H4 (cell line): ENCODE results near the gene PHLDA2. TPM values are rescaled to one million over a fixed set of nuclear protein-coding genes. Genes with fewer than 3 reads are reported as not detected.

Experiments used
- DNase-seq: peaks from one replicate; pipeline ENCODE4 v3.0.0-alpha.2; 2015; ENCODE audit warnings: low spot score
- total RNA-seq: library from RNA; depleted of rRNA; stranded (reverse); fragments of >200 nt; shearing (Covaris generic); gene quantifications from 2 replicates; pipeline ENCODE4 v1.2.3, GENCODE V29; 2014

PHLDA2 gene
- total RNA-seq, 1 experiment from 2014 or later: 11.7 TPM

GRCh38 chr11:2929950-2930703 is 907 bp upstream of the PHLDA2 start:
- DNase-seq: peak; percentile 58

DNA sequence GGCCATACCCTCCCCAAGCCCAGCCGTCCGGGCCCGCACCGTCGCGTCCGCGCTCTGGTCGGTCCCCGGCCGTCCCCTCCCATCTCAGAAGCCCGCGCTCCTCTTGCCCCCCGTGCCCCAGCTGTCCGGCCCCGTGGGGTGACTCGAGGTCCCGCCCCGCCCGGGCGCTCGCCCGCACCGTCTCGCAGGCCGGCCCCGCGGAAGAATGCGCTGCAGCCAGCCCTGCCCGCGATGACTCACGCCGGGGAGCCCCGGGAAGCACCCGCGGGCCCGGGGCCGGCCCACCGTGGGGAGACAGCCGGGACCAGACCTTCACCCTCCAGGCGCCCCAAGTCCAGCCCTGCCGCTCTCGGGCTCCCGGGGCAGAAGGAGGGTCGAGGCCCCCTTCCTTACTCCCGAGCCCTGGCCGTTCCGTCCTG is 320 bp upstream of the PHLDA2 start:
- DNase-seq: peak; percentile 69

DNA sequence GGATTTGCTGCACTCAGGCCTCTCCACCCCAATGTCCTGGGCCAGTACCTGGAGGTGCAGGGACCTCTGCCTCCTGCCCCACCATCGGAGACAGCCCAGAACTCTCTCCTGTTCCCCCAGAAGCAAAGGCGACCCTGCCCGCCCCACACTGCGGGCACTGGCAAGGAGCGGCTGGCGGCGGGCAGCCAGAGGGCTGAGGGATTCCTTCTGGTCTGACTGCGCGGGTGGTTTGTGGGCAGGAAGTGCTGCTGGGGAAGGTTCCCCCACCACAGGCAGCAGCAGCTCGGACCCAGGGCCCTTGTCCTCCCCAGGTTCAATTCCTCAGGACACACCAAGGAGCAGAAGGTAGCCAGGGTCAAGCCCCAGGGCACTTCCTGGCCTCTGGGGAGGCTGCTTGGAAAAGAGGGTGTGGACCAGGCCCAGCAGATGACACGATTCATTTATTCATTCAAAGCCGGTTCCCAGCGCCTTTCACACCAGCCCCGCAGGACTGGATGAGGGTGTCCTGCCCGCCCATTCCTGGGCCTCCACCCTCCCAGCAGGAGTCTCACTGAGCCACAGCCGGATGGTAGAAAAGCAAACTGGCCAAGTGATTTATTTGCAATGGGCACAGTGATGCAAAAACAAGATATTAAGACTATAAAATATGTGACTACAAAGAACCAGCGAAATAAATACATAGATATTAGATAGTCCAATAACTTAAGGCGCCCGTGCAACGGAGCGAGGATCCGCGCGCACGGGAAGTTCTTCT is 1.2 kb downstream of the PHLDA2 start:
- DNase-seq: peak; percentile 55

DNA sequence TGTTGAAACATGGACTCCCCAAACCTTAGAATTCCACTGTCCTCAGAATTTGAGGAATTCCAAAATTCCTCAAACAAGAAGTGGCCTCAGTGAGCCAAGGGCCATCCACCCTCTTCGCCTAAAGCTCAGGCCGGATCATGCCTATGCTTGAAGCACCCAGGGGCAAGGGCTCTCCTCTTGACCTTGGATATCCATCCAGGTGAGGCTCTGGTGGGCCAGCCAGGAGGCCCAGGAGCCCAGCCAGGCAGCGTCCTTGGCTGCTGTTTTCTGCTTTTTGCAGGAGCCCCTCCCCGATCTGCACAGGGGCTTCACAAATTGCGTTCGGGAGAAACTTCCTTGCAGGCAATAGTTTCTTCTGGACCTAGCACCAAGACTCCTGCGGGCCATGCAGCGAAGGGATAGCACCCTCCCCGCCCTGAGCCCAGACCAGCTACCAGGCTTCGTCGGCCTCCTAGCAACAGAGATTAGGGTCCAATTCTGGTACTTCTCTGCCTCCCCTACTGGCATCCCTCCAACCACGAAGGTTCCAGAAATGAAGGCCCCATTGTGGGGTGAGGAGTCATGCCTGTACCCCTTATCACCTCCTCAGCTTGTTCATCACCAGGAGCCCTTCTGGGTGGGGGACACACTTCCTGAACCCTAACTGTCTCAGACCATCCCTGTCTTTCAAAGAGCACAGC is 2.0 kb downstream of the PHLDA2 start:
- DNase-seq: no peak

DNA sequence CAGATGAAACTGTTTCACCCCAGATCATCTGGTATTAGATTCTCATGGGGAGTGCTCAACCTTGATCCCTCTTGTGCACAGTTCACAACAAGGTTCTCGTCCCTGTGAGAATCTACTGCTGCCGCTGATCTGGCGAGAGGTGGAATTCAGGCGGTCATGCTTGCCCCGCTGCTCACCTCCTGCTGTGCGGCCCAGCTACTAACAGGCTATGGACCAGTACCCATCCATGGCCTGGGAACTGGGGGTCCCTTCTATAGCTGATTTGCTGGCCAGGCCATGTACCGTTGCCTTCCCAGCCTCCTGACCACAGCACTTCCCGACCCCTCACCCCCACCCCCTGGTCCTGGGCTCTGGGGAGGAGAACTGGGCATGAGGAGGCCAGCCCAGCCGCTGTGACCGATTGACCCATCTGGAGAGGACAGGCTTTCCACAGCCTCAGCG is 2.6 kb downstream of the PHLDA2 start:
- DNase-seq: no peak

DNA sequence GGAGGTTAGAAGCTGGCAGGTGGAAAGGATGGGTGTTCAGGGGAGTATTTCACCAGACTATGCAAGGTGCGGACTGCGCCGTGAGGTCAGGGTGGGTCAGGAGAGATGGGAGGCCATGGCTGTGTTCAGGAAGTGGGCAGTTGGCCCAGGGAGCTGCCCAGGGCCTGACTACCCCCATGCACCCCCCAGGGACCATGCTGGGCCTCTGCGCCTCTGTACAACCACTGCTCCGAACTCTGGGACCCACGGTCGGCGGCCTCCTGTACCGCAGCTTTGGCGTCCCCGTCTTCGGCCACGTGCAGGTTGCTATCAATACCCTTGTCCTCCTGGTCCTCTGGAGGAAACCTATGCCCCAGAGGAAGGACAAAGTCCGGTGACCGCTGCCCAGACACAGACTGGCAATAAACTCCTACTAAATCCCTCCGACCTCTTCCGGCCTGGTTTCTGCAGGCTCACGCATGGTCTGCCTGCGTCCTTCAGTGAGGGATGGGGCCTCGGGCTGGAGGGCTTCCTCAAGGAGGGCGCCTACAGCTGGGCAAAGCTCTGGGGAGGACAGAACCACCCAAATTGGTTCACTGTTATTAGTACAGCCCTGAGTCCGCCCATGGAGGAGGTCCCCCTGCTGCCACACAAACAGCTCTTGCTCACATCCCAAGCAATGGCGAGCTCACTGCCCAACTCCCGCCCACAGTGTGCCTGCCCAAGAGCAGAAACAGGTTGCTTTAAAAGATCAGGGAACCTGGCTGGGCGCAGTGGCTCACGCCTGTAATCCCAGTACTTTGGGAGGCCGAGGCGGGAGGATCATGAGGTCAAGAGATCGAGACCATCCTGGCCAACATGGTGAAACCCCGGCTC is 4.2 kb downstream of the PHLDA2 start:
- no peak for DNase-seq

GRCh38 chr11:2924381-2924780 is 4.8 kb downstream of the PHLDA2 start:
- DNase-seq: peak; percentile 65

DNA sequence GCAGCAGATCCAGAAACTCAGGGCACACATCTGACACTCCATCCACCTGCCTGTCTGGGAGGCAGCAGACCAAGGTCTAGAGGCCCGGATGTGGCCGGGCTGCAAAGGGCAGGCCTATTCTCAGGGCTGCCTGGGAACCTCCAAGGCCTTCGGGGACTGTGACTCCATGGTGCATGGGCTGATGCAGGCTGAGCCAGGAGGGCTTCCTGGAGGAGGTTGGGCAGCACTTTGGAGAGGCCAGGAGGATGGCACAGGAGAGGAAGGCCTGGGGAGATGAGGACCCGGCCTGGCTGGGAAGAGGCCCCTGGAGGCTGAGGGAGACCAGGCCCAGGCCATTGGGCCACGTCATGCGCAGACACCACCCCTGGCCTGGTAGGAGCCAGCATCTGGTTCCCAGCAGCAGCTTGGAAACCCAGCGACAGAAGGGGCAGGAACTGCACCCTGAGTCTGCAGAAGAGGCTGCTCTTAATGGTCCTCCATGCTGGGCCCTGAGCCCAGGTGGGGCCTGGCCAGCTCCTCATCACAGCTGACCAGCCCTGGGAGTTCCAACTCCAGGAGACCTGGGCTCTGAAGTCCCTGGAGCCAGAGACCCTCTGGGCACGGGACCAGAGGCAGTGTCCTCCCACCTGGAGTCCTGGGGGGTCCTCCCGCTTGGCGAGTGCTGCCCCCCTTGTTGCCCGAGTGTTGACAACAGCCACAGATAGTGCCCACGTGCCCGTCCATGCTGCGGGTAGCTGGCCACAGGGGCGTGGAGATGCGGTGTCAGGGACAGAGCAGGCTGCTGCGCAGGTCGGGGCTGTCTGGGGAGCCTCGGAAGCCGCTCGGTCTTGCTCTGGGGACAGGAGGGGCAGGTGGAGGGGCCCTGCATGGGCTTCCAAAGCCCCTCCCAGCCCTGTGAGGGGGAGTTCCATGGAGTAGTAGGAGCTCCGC is 5.5 kb downstream of the PHLDA2 start:
- DNase-seq: no peak

GRCh38 chr11:2922655-2923054 is 6.6 kb downstream of the PHLDA2 start:
- no peak for DNase-seq

- no peak for DNase-seq
These were observed 7.3 kb downstream of the PHLDA2 start for GRCh38 chr11:2921742-2922493.

GRCh38 chr11:2921261-2921660 is 8.0 kb downstream of the PHLDA2 start:
- DNase-seq: no peak

GRCh38 chr11:2920343-2920742 is 8.9 kb downstream of the PHLDA2 start:
- DNase-seq: no peak

- DNase-seq: no peak
These were observed 9.4 kb downstream of the PHLDA2 start for GRCh38 chr11:2919837-2920236.

DNA sequence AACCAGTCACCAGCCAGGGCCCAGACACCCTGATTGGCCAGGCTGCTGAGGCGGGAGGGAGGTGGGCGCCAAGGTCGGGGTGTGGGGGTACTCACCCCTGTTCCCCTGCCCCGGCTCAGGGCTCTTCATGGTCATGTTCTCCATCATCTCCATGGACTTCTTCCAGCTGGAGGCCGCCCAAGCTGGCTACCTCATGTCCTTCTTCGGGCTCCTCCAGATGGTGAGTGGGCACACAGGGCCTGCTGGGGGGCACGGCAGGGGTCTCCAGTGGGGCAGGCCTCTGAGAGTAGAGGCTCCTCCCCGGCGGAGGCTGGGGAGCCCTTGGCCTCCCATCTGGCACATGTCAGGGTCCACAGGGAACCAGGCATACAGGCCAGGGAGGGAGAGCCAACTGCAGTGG is 10.0 kb downstream of the PHLDA2 start:
- no peak for DNase-seq

- no peak for DNase-seq
These were observed 11.3 kb downstream of the PHLDA2 start for GRCh38 chr11:2917842-2918490.

DNA sequence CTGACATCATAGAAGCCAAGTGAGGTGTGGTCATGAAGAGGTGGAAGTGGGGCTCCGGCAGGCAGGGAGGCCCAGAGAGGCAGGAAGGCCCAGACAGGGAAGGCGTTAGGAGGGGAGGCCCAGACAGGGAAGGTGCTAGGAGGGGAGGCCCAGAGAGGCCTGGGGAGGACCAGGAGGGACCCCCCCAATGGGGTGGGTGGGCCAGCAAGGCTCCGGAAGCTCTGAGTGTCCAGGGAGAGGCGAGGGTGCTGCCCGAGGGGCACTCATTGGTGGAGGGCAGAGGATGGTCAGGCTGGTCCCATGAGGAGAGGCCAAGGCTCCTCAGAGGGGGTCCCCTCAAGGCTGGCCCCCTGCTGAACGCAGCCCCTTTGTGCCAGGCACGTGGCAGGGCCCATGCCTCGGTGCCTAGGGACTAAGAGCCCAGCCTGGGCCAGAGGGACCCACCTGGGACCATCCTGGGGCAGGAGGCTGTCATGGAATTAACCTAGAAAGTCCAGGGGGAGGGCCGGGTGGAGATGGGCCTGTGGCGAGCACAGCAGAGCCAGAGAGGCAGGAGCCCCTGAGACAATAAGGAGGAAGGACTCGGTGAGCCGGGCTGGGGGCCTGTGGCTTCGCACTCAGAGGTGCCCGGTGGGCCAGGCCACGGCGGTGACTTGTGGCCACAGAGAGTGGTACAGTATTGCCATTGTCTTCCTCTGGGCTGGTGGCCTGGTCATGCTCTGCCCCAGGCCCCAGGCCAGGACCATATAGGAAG is 12.2 kb downstream of the PHLDA2 start:
- DNase-seq: no peak

GRCh38 chr11:2916114-2916891 is 12.9 kb downstream of the PHLDA2 start:
- no peak for DNase-seq

DNA sequence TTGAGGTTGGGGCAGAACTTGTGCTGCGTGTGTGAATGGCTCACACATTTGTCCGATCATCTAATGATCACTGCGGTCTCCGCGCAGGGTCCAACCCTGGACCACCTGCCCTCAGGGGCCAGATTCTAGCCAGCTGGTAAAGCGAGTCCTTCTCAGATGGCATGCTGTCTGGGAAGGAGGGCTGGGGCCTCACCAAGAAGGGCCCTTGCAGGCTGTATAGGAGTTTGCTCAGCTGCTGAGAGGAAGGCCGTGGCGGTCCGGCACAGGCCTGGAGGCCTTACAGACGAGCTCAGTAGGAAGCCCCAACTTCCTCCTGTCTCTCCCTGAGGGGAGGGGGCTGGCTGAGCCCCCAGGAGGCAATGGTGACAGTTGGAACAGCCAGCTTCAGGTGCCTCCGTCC is 13.7 kb downstream of the PHLDA2 start:
- DNase-seq: no peak
